Gastroesophageal sphincter (tissue), 4 donors: ENCODE results near the gene INPP4B. TPM values are rescaled to one million over a fixed set of nuclear protein-coding genes. Genes with fewer than 3 reads are reported as not detected.

Experiments
- ATAC-seq: fragments of 150-250 bp; one replicate; pipeline ENCODE4 v1.9.1; 2016; ENCODE audit warnings: mild to moderate bottlenecking, moderate library complexity
- H3K27ac ChIP-seq, 4 donors: fragments of 200-600 bp; sonication (generic) in 3 of 4; 1 replicate in 3 of 4; 2 replicates in 1 of 4; pipeline ENCODE4 v1.5.1; 2016 to 2019
- H3K27me3 ChIP-seq: fragments of 200-600 bp; sonication (generic); one replicate; pipeline ENCODE4 v1.5.1; 2019
- H3K36me3 ChIP-seq, 2 donors: fragments of 200-600 bp; sonication (generic); one replicate each; pipeline ENCODE4 v1.5.1; 2019; ENCODE audit warnings: control low read depth in 1 of 2
- H3K4me1 ChIP-seq, 3 donors: fragments of 200-600 bp; sonication (generic); 1 replicate in 2 of 3; 2 replicates in 1 of 3; pipeline ENCODE4 v1.5.1; 2016 to 2019; ENCODE audit warnings: control low read depth in 2 of 3
- H3K4me3 ChIP-seq, 2 donors: fragments of 200-600 bp; sonication (generic); one replicate each; pipeline ENCODE4 v1.5.1; 2019; ENCODE audit warnings: mild to moderate bottlenecking in 1 of 2, moderate library complexity in 1 of 2
- H3K9me3 ChIP-seq, 3 donors: fragments of 200-600 bp; sonication (generic); one replicate each; pipeline ENCODE4 v1.5.1; 2017 to 2019; ENCODE audit warnings: control low read depth in 2 of 3
- EP300 ChIP-seq: sonication (generic); formaldehyde crosslinking; IDR thresholded peaks from one replicate; pipeline ENCODE4 v1.6.1; 2017; ENCODE audit warnings: antibody characterized with exemption, mild to moderate bottlenecking
- POLR2A ChIP-seq, 2 donors: fragments of 450-650 bp; IDR thresholded peaks; one replicate each; pipeline ENCODE4 v1.6.1; 2017; ENCODE audit warnings: antibody characterized with exemption in 2 of 2, mild to moderate bottlenecking in 2 of 2, moderate library complexity in 1 of 2
- POLR2AphosphoS5 ChIP-seq: sonication (generic); formaldehyde crosslinking; IDR thresholded peaks from one replicate; pipeline ENCODE4 v1.6.1; 2017; ENCODE audit warnings: antibody characterized with exemption
- WGBS, 2 donors: methylation state at CpG; one replicate each; pipeline ENCODE4 v1.1.5; 2018; ENCODE audit warnings: low coverage in 1 of 2; 5-methylcytosine and 5-hydroxymethylcytosine counted together
- total RNA-seq, 4 donors: library from RNA; depleted of rRNA; stranded (reverse); fragments of >200 nt; gene quantifications; one replicate each; pipeline ENCODE4 v1.1.0, GENCODE V29; 2016
- TF ChIP-seq, protein P1 (sequence below), 4 experiments: fragments of 200-600 bp in 2 of 4; fragments of 450-650 bp in 2 of 4; sonication (generic) in 1 of 4; IDR thresholded peaks; one replicate each; pipeline ENCODE4 v1.5.1; 2017 to 2019; ENCODE audit warnings: antibody characterized with exemption in 4 of 4, mild to moderate bottlenecking in 2 of 4, moderate library complexity in 2 of 4

Gene INPP4B
- total RNA-seq, 4 donors from 2014 or later, result 17.6 to 63.8 (median 31.3) TPM

DNA sequence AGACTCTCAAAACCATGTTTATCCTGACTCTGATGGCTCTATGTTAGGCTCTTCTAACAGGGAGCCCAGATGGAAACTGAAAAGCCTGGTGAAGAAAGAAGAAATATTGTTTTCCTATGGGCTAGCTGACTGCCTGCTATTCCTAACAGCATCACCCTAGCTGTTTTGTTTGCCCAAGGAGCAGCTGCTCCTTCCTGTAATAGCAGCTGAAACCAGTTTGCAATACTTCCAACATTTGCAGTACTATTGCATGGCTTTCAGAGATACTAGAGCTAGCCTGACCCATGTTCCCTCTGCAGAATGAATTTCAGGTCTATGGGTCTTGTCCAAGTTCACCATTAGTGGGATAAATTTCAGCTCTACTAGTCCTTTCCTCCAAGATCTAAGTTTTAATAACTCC is 495.2 kb downstream of the INPP4B start:
- TF ChIP-seq, protein P1, sequence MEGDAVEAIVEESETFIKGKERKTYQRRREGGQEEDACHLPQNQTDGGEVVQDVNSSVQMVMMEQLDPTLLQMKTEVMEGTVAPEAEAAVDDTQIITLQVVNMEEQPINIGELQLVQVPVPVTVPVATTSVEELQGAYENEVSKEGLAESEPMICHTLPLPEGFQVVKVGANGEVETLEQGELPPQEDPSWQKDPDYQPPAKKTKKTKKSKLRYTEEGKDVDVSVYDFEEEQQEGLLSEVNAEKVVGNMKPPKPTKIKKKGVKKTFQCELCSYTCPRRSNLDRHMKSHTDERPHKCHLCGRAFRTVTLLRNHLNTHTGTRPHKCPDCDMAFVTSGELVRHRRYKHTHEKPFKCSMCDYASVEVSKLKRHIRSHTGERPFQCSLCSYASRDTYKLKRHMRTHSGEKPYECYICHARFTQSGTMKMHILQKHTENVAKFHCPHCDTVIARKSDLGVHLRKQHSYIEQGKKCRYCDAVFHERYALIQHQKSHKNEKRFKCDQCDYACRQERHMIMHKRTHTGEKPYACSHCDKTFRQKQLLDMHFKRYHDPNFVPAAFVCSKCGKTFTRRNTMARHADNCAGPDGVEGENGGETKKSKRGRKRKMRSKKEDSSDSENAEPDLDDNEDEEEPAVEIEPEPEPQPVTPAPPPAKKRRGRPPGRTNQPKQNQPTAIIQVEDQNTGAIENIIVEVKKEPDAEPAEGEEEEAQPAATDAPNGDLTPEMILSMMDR (IDR thresholded peaks at IDR 0.05), result no peak
- no peak for TF ChIP-seq EP300
- TF ChIP-seq POLR2AphosphoS5, result no peak
- TF ChIP-seq POLR2A (IDR thresholded peaks at IDR 0.05), result no peak
- Histone ChIP-seq H3K27ac (peak overlapping the region in 2 of 4 donors; percentile 39 to 48), H3K4me3 (no peak overlapping the region), H3K9me3 (no peaks in the 10 kb centered on the region), H3K36me3 (no peaks in the 10 kb centered on the region), H3K27me3 (no peaks in the 10 kb centered on the region), H3K4me1 (peaks cover 0 to 54% (median 9%) of the 10 kb centered on the region in 3 donors)
- ATAC-seq, result no peak

DNA sequence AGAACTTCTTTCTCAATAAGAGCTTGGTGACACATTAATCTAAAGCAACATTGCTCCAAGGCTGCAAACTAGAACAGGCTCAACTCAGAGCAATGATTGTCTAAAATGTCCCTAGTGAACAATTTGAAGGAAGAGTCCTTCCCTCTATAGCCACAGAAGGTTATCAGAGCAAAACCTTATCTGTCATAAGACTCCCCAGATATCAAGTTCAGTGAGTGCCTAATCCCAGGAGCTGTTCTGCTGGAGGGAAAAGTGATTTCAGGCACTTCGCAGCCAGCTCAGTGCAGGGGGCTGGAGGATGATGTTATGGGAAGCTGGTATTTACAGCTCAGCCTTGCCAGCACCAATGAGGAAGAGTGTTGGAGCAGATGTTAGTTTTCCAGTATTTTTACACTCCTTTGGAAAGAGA is 497.5 kb downstream of the INPP4B start:
- no CpG with 5 or more reads among the region's 1 CpG for WGBS, 2 donors
- H3K4me3 ChIP-seq, result no peak overlapping the region
- H3K27ac ChIP-seq, result no peak overlapping the region
- no peaks in the 10 kb centered on the region for H3K9me3 ChIP-seq
- H3K27me3 ChIP-seq, result no peaks in the 10 kb centered on the region
- H3K4me1 ChIP-seq, result peaks cover 0 to 32% (median 4%) of the 10 kb centered on the region in 3 donors
- no peak for ATAC-seq
- H3K36me3 ChIP-seq, result no peaks in the 10 kb centered on the region
- TF ChIP-seq POLR2A (IDR thresholded peaks at IDR 0.05), result no peak
- TF ChIP-seq, protein P1 (IDR thresholded peaks at IDR 0.05), result no peak
- TF ChIP-seq EP300, result no peak
- TF ChIP-seq POLR2AphosphoS5, result no peak

DNA sequence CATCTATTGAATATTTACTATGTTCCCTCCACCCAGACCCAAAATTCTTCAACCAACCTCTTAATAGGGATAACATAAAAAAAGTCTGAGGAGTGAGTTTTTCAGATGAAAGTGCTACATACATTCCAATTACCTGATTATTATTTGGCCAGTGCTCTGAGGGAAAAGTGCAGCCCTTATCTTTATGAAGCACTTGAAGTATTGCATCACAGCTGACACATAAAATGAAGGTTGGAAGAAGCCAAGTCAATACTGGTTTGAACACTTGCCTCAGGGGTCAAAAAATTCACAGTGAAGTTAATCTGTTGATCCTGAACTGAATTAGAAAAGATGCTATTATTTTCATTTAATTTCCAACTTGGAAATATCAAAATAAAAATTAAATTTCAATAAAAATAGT is 498.9 kb downstream of the INPP4B start:
- TF ChIP-seq POLR2A (IDR thresholded peaks at IDR 0.05) (no peak), EP300 (no peak), POLR2AphosphoS5 (no peak)
- TF ChIP-seq, protein P1 (IDR thresholded peaks at IDR 0.05), result no peak
- Histone ChIP-seq H3K27me3 (no peaks in the 10 kb centered on the region), H3K4me1 (peaks cover 0 to 18% (median 0%) of the 10 kb centered on the region in 3 donors), H3K4me3 (no peak overlapping the region), H3K36me3 (no peaks in the 10 kb centered on the region), H3K27ac (no peak overlapping the region), H3K9me3 (no peaks in the 10 kb centered on the region)
- no peak for ATAC-seq

DNA sequence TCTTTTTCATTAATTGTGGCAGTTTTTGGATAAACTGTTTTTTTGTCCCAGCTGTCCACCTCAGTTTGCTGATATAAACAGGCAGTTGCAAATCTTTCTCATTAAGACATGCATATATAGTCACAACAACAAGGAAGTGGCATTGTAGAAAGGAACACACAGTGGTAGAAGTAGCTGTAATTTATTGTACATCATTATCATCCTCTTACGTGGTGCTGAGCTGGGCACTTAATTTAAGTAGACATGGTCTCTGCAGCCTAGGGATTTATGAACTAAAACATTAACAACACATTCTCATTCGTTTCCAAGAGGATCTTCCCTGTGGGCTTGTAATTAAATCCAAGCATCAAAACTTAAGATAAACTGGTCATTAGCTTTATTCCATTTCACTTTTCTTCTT is 500.2 kb downstream of the INPP4B start:
- no peaks in the 10 kb centered on the region for H3K36me3 ChIP-seq
- TF ChIP-seq POLR2AphosphoS5 (no peak), EP300 (no peak), POLR2A (IDR thresholded peaks at IDR 0.05) (no peak)
- TF ChIP-seq, protein P1 (IDR thresholded peaks at IDR 0.05), result no peak
- WGBS, 2 donors, result 78 to 85% methylated on average over 2 of the region's 2 CpGs

DNA sequence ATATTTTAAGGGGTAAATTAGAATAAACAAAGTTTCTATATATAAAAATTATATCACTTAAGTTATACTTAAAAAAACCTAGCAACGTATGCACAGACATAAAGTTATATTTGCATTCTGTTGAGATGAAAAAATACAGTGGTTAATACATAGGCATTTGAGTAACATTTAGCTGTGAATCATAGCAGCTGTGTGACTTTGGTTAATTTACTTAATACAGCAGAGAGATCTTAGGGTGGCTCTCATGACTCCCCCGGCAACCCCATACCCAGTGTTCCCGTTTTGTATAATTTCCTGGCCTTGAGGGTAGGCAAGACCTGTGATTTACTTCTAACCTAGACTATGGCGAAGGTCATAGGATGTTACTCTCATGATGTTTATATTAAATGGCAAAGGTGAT is 504.8 kb downstream of the INPP4B start:
- Histone ChIP-seq H3K27me3 (no peaks in the 10 kb centered on the region), H3K4me1 (no peaks in the 10 kb centered on the region), H3K36me3 (no peaks in the 10 kb centered on the region), H3K9me3 (no peaks in the 10 kb centered on the region), H3K27ac (no peak overlapping the region), H3K4me3 (no peak overlapping the region)
- WGBS, 2 donors, result 90 to 94% methylated on average over 4 of the region's 4 CpGs
- TF ChIP-seq POLR2AphosphoS5 (no peak), POLR2A (IDR thresholded peaks at IDR 0.05) (no peak), EP300 (no peak)
- TF ChIP-seq, protein P1 (IDR thresholded peaks at IDR 0.05), result no peak
- no peak for ATAC-seq

More for the DNA sequence above, 500.2 kb downstream of the INPP4B start:
- ATAC-seq, result no peak
- Histone ChIP-seq H3K27ac (no peak overlapping the region), H3K4me1 (peaks cover 0 to 5% (median 0%) of the 10 kb centered on the region in 3 donors), H3K9me3 (no peaks in the 10 kb centered on the region), H3K4me3 (no peak overlapping the region), H3K27me3 (no peaks in the 10 kb centered on the region)
